H9 (cell line): ENCODE data around the gene SPAG17. TPM values are rescaled to one million over a fixed set of nuclear protein-coding genes. Genes with fewer than 3 reads are reported as not detected.

Source experiments
- DNase-seq: peaks from one replicate; pipeline ENCODE4 v3.0.0-alpha.2; 2017
- H2AFZ ChIP-seq: one replicate; pipeline ENCODE4 v1.6.1; 2013; ENCODE audit warnings: mild to moderate bottlenecking, low read length, control low read depth, moderate library complexity
- H2AK5ac ChIP-seq: 2 replicates; pipeline ENCODE4 v1.6.1; 2013; ENCODE audit warnings: low read length, control low read depth, mixed read lengths; ENCODE audit not compliant: insufficient read length
- H2BK120ac ChIP-seq: one replicate; pipeline ENCODE4 v1.6.1; 2013; ENCODE audit warnings: low read depth, mild to moderate bottlenecking, low read length, control low read depth, inconsistent platforms; ENCODE audit not compliant: poor library complexity, severe bottlenecking
- H2BK12ac ChIP-seq: 2 replicates; pipeline ENCODE4 v1.6.1; 2013; ENCODE audit warnings: low read length, control low read depth, mixed read lengths, low read depth; ENCODE audit not compliant: insufficient read length
- H2BK15ac ChIP-seq: 2 replicates; pipeline ENCODE4 v1.6.1; 2013; ENCODE audit warnings: low read depth, low read length, control low read depth
- H2BK20ac ChIP-seq: one replicate; pipeline ENCODE4 v1.6.1; 2013; ENCODE audit warnings: low read depth, mild to moderate bottlenecking, low read length, control low read depth, inconsistent platforms; ENCODE audit not compliant: poor library complexity, severe bottlenecking
- H2BK5ac ChIP-seq: 2 replicates; pipeline ENCODE4 v1.6.1; 2013; ENCODE audit warnings: low read length, control low read depth, mixed read lengths; ENCODE audit not compliant: insufficient read length
- H3K14ac ChIP-seq: 2 replicates; pipeline ENCODE4 v1.6.1; 2013; ENCODE audit warnings: low read length, control low read depth; ENCODE audit not compliant: insufficient read depth
- H3K18ac ChIP-seq: 2 replicates; pipeline ENCODE4 v1.6.1; 2013; ENCODE audit warnings: low read depth, mild to moderate bottlenecking, mixed read lengths, low read length, control low read depth; ENCODE audit not compliant: insufficient read length
- H3K23ac ChIP-seq: 2 replicates; pipeline ENCODE4 v1.6.1; 2013; ENCODE audit warnings: low read length, control low read depth, mixed read lengths, low read depth; ENCODE audit not compliant: insufficient read length
- H3K23me2 ChIP-seq: 2 replicates; pipeline ENCODE4 v1.6.1; 2013; ENCODE audit warnings: low read depth, mild to moderate bottlenecking, mixed read lengths, low read length, control low read depth; ENCODE audit not compliant: insufficient read length, poor library complexity, severe bottlenecking
- H3K27ac ChIP-seq: 2 replicates; pipeline ENCODE4 v1.5.1; 2013; ENCODE audit warnings: low read length, control low read depth, mixed read lengths, low read depth; ENCODE audit not compliant: insufficient read length
- H3K27me3 ChIP-seq: 2 replicates; pipeline ENCODE4 v1.6.1; 2013; ENCODE audit warnings: low read length, control low read depth, inconsistent platforms; ENCODE audit not compliant: insufficient read depth
- H3K4ac ChIP-seq: 2 replicates; pipeline ENCODE4 v1.6.1; 2013; ENCODE audit warnings: low read depth, mild to moderate bottlenecking, control low read depth, inconsistent platforms, low read length, moderate library complexity
- H3K4me1 ChIP-seq: 2 replicates; pipeline ENCODE4 v1.6.1; 2013; ENCODE audit warnings: low read length, control low read depth, inconsistent platforms; ENCODE audit not compliant: insufficient read depth
- H3K4me2 ChIP-seq: 2 replicates; pipeline ENCODE4 v1.6.1; 2013; ENCODE audit warnings: low read length, control low read depth, mixed read lengths; ENCODE audit not compliant: insufficient read length, insufficient read depth
- H3K56ac ChIP-seq: 2 replicates; pipeline ENCODE4 v1.6.1; 2013; ENCODE audit warnings: low read depth, mild to moderate bottlenecking, mixed read lengths, low read length, control low read depth; ENCODE audit not compliant: insufficient read length
- H3K79me1 ChIP-seq: 2 replicates; pipeline ENCODE4 v1.6.1; 2013; ENCODE audit warnings: low read depth, mild to moderate bottlenecking, moderate library complexity, low read length, control low read depth, inconsistent platforms; ENCODE audit not compliant: insufficient read depth, poor library complexity, severe bottlenecking
- H3K79me2 ChIP-seq: 2 replicates; pipeline ENCODE4 v1.6.1; 2013; ENCODE audit warnings: low read length, control low read depth, inconsistent platforms; ENCODE audit not compliant: insufficient read depth
- H3K9ac ChIP-seq: 2 replicates; pipeline ENCODE4 v1.6.1; 2013; ENCODE audit warnings: low read length, control low read depth, mixed read lengths; ENCODE audit not compliant: insufficient read length; ENCODE audit errors: extremely low read depth
- H3K9me3 ChIP-seq: one replicate; pipeline ENCODE4 v1.6.1; 2013; ENCODE audit warnings: low read depth, low read length, inconsistent platforms; ENCODE audit not compliant: control insufficient read depth
- H3T11ph ChIP-seq: one replicate; pipeline ENCODE4 v1.6.1; 2013; ENCODE audit warnings: mild to moderate bottlenecking, low read length, control low read depth, inconsistent platforms
- H4K20me1 ChIP-seq: one replicate; pipeline ENCODE4 v1.6.1; 2013; ENCODE audit not compliant: control insufficient read depth, insufficient read length, insufficient read depth
- H4K5ac ChIP-seq: 2 replicates; pipeline ENCODE4 v1.6.1; 2013; ENCODE audit warnings: low read depth, mild to moderate bottlenecking, mixed read lengths, low read length, control low read depth; ENCODE audit not compliant: insufficient read length
- H4K8ac ChIP-seq: replicated peaks from 2 replicates; pipeline ENCODE4 v1.6.1; 2013; ENCODE audit warnings: low read length, control low read depth, mixed read lengths, low read depth; ENCODE audit not compliant: insufficient read length
- H4K91ac ChIP-seq: 2 replicates; pipeline ENCODE4 v1.6.1; 2013; ENCODE audit warnings: low read depth, mild to moderate bottlenecking, moderate library complexity, mixed read lengths, low read length, control low read depth; ENCODE audit not compliant: insufficient read length
- H3K27ac Mint-ChIP-seq, 3 experiments: 2 replicates in 2 of 3; 3 replicates in 1 of 3; pipeline ENCODE4 v1.8.0; 2020 to 2021; ENCODE audit warnings: mixed read lengths in 3 of 3, mild to moderate bottlenecking in 1 of 3, moderate library complexity in 1 of 3
- H3K27me3 Mint-ChIP-seq: 2 replicates; pipeline ENCODE4 v1.8.0; 2021; ENCODE audit warnings: low read depth, mild to moderate bottlenecking, moderate library complexity, mixed read lengths
- H3K36me3 Mint-ChIP-seq, 3 experiments: 2 replicates in 2 of 3; 3 replicates in 1 of 3; pipeline ENCODE4 v1.8.0; 2020 to 2021; ENCODE audit warnings: low read depth in 3 of 3, mixed read lengths in 3 of 3; ENCODE audit not compliant: insufficient read depth in 1 of 3
- H3K4me1 Mint-ChIP-seq, 2 experiments: 2 replicates each; pipeline ENCODE4 v1.8.0; 2020; ENCODE audit warnings: mixed read lengths in 2 of 2
- H3K4me3 Mint-ChIP-seq, 2 experiments: 2 replicates in 1 of 2; 3 replicates in 1 of 2; pipeline ENCODE4 v1.8.0; 2020 to 2021; ENCODE audit warnings: mild to moderate bottlenecking in 2 of 2, mixed read lengths in 2 of 2, moderate library complexity in 1 of 2
- H3K9me3 Mint-ChIP-seq, 2 experiments: 2 replicates in 1 of 2; 3 replicates in 1 of 2; pipeline ENCODE4 v1.8.0; 2020; ENCODE audit warnings: mild to moderate bottlenecking in 2 of 2, mixed read lengths in 2 of 2, moderate library complexity in 1 of 2
- CTCF ChIP-seq: fragments of 200-600 bp; sonication (generic); conservative IDR thresholded peaks from 3 replicates; pipeline ENCODE4 v1.8.0; 2021; ENCODE audit warnings: antibody characterized with exemption, mild to moderate bottlenecking
- WGBS: extraction: QIAGEN DNeasy Blood & Tissue Kit; methylation state at CpG from one replicate; pipeline ENCODE4 v1.1.7; 2013; ENCODE audit warnings: missing lambda C conversion rate, low lambda C conversion rate, mixed read lengths; ENCODE audit not compliant: insufficient read length; ENCODE audit errors: extremely low coverage; 5-methylcytosine and 5-hydroxymethylcytosine counted together
- total RNA-seq: library from RNA; stranded (reverse); gene quantifications from 2 replicates; pipeline ENCODE4 v1.2.1, GENCODE V29; 2021

The SPAG17 gene
- total RNA-seq, 1 experiment from 2014 or later: 0.37 TPM

GRCh38 chr1:118204105-118204504 lies 19.1 kb upstream of the SPAG17 start:
- Mint-ChIP-seq H3K4me1 (peaks cover 0 to 2% of the 10 kb centered on the region in 2 experiments; a peak in 1 of 4 replicates), H3K27me3 (no peaks in the 10 kb centered on the region; the same call in 1 of the 2 replicates), H3K9me3 (peaks cover 0 to 2% of the 10 kb centered on the region in 2 experiments; a peak in 2 of 5 replicates), H3K36me3 (peaks cover 0 to 1% (median 0%) of the 10 kb centered on the region in 3 experiments; a peak in 2 of 7 replicates), H3K27ac (no peak overlapping the region; a peak in 1 of 7 replicates), H3K4me3 (no peak overlapping the region)
- Histone ChIP-seq H4K8ac (no peak overlapping the region), H3K4me2 (no peak overlapping the region), H3K27me3 (no peaks in the 10 kb centered on the region), H2AFZ (no peak overlapping the region), H2BK20ac (no peak overlapping the region), H2BK120ac (no peak overlapping the region), H2AK5ac (no peak overlapping the region), H3T11ph (no peak overlapping the region), H3K27ac (no peak overlapping the region), H3K4ac (no peak overlapping the region), H3K79me2 (no peaks in the 10 kb centered on the region), H4K20me1 (no peaks in the 10 kb centered on the region), H3K9ac (no peak overlapping the region), H3K4me1 (no peaks in the 10 kb centered on the region), H3K79me1 (no peaks in the 10 kb centered on the region), H2BK15ac (no peak overlapping the region), H3K18ac (no peak overlapping the region), H3K23me2 (no peaks in the 10 kb centered on the region), H2BK5ac (no peak overlapping the region), H3K56ac (no peak overlapping the region), H3K23ac (no peak overlapping the region), H3K14ac (no peak overlapping the region), H2BK12ac (no peak overlapping the region), H4K91ac (no peak overlapping the region), H4K5ac (no peak overlapping the region), H3K9me3 (no peaks in the 10 kb centered on the region)
- TF ChIP-seq CTCF: no peak
- 100% methylated on average over 1 of the region's 3 CpGs for WGBS
- no peak for DNase-seq
